Ovary (tissue), 9 donors: Measurements from ENCODE around the gene PINK1. TPM values are rescaled to one million over a fixed set of nuclear protein-coding genes. Genes with fewer than 3 reads are reported as not detected.
A peak's percentile ranks its signal among the peaks of the same experiment; 100 is the strongest.

Experiments used
- DNase-seq, 5 donors: peaks; one replicate each; pipeline ENCODE4 v3.0.0-alpha.2; 2019 to 2020
- H3K27ac ChIP-seq, 2 donors: fragments of 200-600 bp; one replicate each; pipeline versions ENCODE4 v1.5.1 to v1.8.0; 2019 to 2022
- H3K27me3 ChIP-seq: fragments of 200-600 bp; one replicate; pipeline ENCODE4 v1.8.0; 2022
- H3K36me3 ChIP-seq: fragments of 200-600 bp; sonication (generic); one replicate; pipeline ENCODE4 v1.5.1; 2019
- H3K4me1 ChIP-seq: one replicate; pipeline ENCODE4 v1.8.1; 2013; ENCODE audit warnings: mild to moderate bottlenecking, moderate library complexity; ENCODE audit not compliant: insufficient read depth
- H3K4me3 ChIP-seq: fragments of 200-600 bp; sonication (generic); one replicate; pipeline ENCODE4 v1.5.1; 2017
- H3K9me3 ChIP-seq, 2 donors: fragments of 200-600 bp in 1 of 2; sonication (generic) in 1 of 2; one replicate each; pipeline versions ENCODE4 v1.5.1 to v1.8.1; 2013 to 2019; ENCODE audit warnings: mild to moderate bottlenecking in 1 of 2, moderate library complexity in 1 of 2
- CTCF ChIP-seq, 3 donors: fragments of 450-650 bp in 2 of 3; fragments of 200-600 bp in 1 of 3; IDR thresholded peaks; one replicate each; pipeline versions ENCODE4 v1.5.1 to v1.8.0; 2016 to 2022; ENCODE audit warnings: antibody characterized with exemption in 3 of 3, mild to moderate bottlenecking in 1 of 3
- EP300 ChIP-seq: sonication (generic); formaldehyde crosslinking; IDR thresholded peaks from one replicate; pipeline ENCODE4 v1.6.1; 2017; ENCODE audit warnings: antibody characterized with exemption
- POLR2A ChIP-seq: fragments of 450-650 bp; IDR thresholded peaks from one replicate; pipeline ENCODE4 v1.6.1; 2017; ENCODE audit warnings: antibody characterized with exemption, mild to moderate bottlenecking, moderate library complexity
- WGBS, 3 donors: extraction: QIAGEN DNeasy Blood & Tissue Kit in 1 of 3; methylation state at CpG; one replicate each; pipeline versions ENCODE4 v1.1.5 to v1.1.7; 2013 to 2017; 5-methylcytosine and 5-hydroxymethylcytosine counted together
- intact Hi-C, 4 donors: fragments of 100-400 bp; cut with DNase I; formaldehyde crosslinking; loops; one replicate each; pipeline versions ENCODE4 v1.11.0 to v1.15.1; 2022 to 2023
- polyA plus RNA-seq, 2 donors: library from polyadenylated mRNA; stranded (reverse); fragments of 200-250 nt in 1 of 2; fragments of 350-450 nt in 1 of 2; fragmentation: Illumina TruSeq in 1 of 2; extraction: RNeasy Lipid Tissue Mini Kit (QIAGEN cat#74804) in 1 of 2; gene quantifications; one replicate each; pipeline ENCODE4 v1.2.3, GENCODE V29; 2013 to 2014
- total RNA-seq, 7 donors: library from RNA; depleted of rRNA in 2 of 7; stranded (reverse); fragments of >200 nt in 2 of 7; fragmentation: NEBNext Ultra II Directional in 3 of 7; extraction: Animal tissue kit (Norgen Biotek cat#: 25700) in 3 of 7; gene quantifications; one replicate each; pipeline versions ENCODE4 v1.1.0 to v1.2.4, GENCODE V29; 2016 to 2023
- donor health status: DM: no; HTN: no; CAD: no; lungs with moderate emphysema.
- donor health status: DM: no; HTN: no; CAD: no.
- donor health status: Bipolar disorder and iron deficiency.
- donor health status: DM: yes; HTN: yes; CAD: no.
- donor health status: DM: no; HTN: no; CAD: no.
- donor health status: DM: yes; HTN: yes; CAD: no.

Gene PINK1
- total and polyA plus RNA-seq, 9 donors = 40.8 to 70.5 (median 60.0) TPM

GRCh38 chr1:20626524-20626923 lies 6.7 kb upstream of the PINK1 start:
- Histone ChIP-seq H3K36me3 (no peaks in the 10 kb centered on the region), H3K4me3 (no peak overlapping the region), H3K27me3 (no peaks in the 10 kb centered on the region), H3K9me3 (no peaks in the 10 kb centered on the region), H3K4me1 (no peaks in the 10 kb centered on the region), H3K27ac (no peak overlapping the region)
- intact Hi-C loops = no loop called here
- no peak for TF ChIP-seq POLR2A
- TF ChIP-seq CTCF (IDR thresholded peaks at IDR 0.05) = no peak
- no peak for TF ChIP-seq EP300
- no peak for DNase-seq
- 43 to 65% (median 45%) methylated on average over 1 of the region's 1 CpG for WGBS, 3 donors

GRCh38 chr1:20630729-20631128 lies 2.5 kb upstream of the PINK1 start:
- H3K27ac ChIP-seq = no peak overlapping the region
- H3K9me3 ChIP-seq = no peaks in the 10 kb centered on the region
- TF ChIP-seq EP300 = no peak
- intact Hi-C loops = no loop called here
- WGBS, 3 donors = 7 to 14% (median 11%) methylated on average over 4 of the region's 4 CpGs
- H3K4me1 ChIP-seq = peaks cover 4% of the 10 kb centered on the region
- no peak overlapping the region for H3K4me3 ChIP-seq
- H3K36me3 ChIP-seq = no peaks in the 10 kb centered on the region
- H3K27me3 ChIP-seq = no peaks in the 10 kb centered on the region
- no peak for DNase-seq

GRCh38 chr1:20632386-20632785 lies 872 bp upstream of the PINK1 start:
- intact Hi-C loops = no loop called here
- no peak for DNase-seq
- H3K9me3 ChIP-seq = no peaks in the 10 kb centered on the region
- H3K36me3 ChIP-seq = no peaks in the 10 kb centered on the region
- no peaks in the 10 kb centered on the region for H3K27me3 ChIP-seq
- no peak overlapping the region for H3K27ac ChIP-seq
- WGBS, 3 donors = 76 to 82% (median 80%) methylated on average over 3 of the region's 3 CpGs
- TF ChIP-seq POLR2A (no peak), EP300 (no peak), CTCF (IDR thresholded peaks at IDR 0.05) (no peak)
- H3K4me3 ChIP-seq = no peak overlapping the region
- H3K4me1 ChIP-seq = peaks cover 4% of the 10 kb centered on the region

DNA sequence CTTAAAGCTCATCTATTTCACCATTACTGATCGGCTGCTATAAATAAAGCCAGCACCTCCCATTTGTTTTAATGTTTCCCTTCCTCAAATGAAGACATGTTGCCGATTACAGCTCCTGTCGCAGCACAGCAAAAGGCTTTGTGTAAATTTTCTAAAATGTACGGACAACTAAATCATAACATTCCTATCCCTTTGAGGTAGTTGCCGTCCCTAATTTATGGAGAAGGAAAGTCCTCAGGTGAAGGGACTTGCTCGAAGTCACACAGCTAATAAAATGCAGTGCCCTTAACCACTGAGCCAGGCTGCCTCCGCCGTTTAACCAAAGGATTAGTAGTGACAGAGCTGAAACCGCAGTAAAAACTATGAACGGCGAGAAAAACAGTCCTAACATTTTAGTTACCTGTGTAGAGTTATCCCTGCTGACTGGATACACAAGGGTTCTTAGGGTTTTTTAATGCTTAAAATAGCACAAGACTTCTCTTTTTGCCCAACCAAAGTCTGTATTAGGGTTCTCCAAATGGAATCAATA lies 871 bp downstream of the PINK1 start:
- 1 to 3% (median 2%) methylated on average over 11 of the region's 11 CpGs for WGBS, 3 donors
- Histone ChIP-seq H3K27ac (peak overlapping the region in 1 of 2 donors; percentile 86), H3K36me3 (no peaks in the 10 kb centered on the region), H3K9me3 (no peaks in the 10 kb centered on the region), H3K4me1 (peaks cover 4% of the 10 kb centered on the region), H3K4me3 (peak overlapping the region; percentile 77), H3K27me3 (no peaks in the 10 kb centered on the region)
- DNase-seq = no peak
- no peak for TF ChIP-seq POLR2A
- TF ChIP-seq EP300 = no peak
- no peak for TF ChIP-seq CTCF (IDR thresholded peaks at IDR 0.05)
- intact Hi-C loops = loop anchor here in 1 of 4 donors (2.0 kb wide), 1 partner anchor 111 kb away; no protein-coding TSS in a partner anchor

DNA sequence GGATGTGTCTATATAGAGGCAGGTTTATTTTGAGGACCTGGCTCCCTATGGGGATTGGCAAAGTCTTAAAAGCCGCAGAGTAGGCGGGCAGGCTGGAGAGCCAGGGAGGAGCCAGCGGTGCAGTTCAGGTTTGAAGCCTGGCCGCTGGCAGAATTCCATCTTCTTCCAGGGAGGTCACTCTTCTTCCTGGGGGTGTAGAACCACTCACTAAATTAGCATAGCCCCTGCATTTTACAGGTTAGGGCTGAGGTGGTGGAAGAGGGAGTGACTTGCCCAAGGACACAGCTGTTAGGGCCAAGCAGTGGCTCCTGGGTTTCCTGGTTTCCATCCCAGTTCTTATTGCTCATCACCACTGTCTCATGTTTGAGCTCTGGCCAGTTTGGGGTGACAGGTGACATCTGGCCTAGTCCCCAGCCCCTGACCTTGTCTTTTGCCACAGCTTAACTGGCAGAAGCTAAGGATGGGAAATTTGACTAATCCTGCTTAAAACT lies 1.4 kb downstream of the PINK1 start:
- TF ChIP-seq CTCF (IDR thresholded peaks at IDR 0.05) (no peak), POLR2A (no peak), EP300 (no peak)
- H3K4me1 ChIP-seq = peaks cover 4% of the 10 kb centered on the region
- no peak overlapping the region for H3K27ac ChIP-seq
- H3K36me3 ChIP-seq = no peaks in the 10 kb centered on the region
- H3K9me3 ChIP-seq = no peaks in the 10 kb centered on the region
- intact Hi-C loops = loop anchor here in 2 of 4 donors (2.0 to 5.0 kb wide), 2 partner anchors 112 kb away; no protein-coding TSS in a partner anchor
- H3K27me3 ChIP-seq = no peaks in the 10 kb centered on the region
- peak overlapping the region; percentile 77 for H3K4me3 ChIP-seq
- 10 to 20% (median 15%) methylated on average over 4 of the region's 4 CpGs for WGBS, 3 donors
- DNase-seq = no peak
